Measurements from ENCODE around the gene CLPSL1. TPM values are rescaled to one million over a fixed set of nuclear protein-coding genes. Genes with fewer than 3 reads are reported as not detected.

The CLPSL1 gene
- total RNA-seq, 1 experiment from 2014 or later, result not detected

Other genes with a start within 250 kb of the CLPSL1 start
- 5.7 and 8.9 TPM in 2 replicates for gene FKBP5, start 92.1 kb upstream of the CLPSL1 start, total RNA-seq (2014; rRNA removed; shearing (Covaris generic))
- gene ARMC12, start 44.0 kb upstream of the CLPSL1 start, total RNA-seq (2014; rRNA removed; shearing (Covaris generic)), result 0.50 TPM in 1 of 2 replicates, not detected in the other
- not detected in 2 replicates for gene CLPSL2, start 4.4 kb upstream of the CLPSL1 start, total RNA-seq (2014; rRNA removed; shearing (Covaris generic))
- not detected in 2 replicates for gene CLPS, start 16.3 kb downstream of the CLPSL1 start, total RNA-seq (2014; rRNA removed; shearing (Covaris generic))
- not detected in 2 replicates for gene LHFPL5, start 24.3 kb downstream of the CLPSL1 start, total RNA-seq (2014; rRNA removed; shearing (Covaris generic))
- 61.5 and 68.4 TPM in 2 replicates for gene SRPK1, start 140.1 kb downstream of the CLPSL1 start, total RNA-seq (2014; rRNA removed; shearing (Covaris generic))
- gene SLC26A8, start 243.6 kb downstream of the CLPSL1 start, total RNA-seq (2014; rRNA removed; shearing (Covaris generic)), result not detected in 2 replicates
- gene MAPK14, start 246.8 kb downstream of the CLPSL1 start, total RNA-seq (2014; rRNA removed; shearing (Covaris generic)), result 26.5 and 28.4 TPM in 2 replicates

Measured in NCI-H460 (cell line).